Peyer's patch (tissue), 4 donors: ENCODE measurements around the gene IRS1. TPM values are rescaled to one million over a fixed set of nuclear protein-coding genes. Genes with fewer than 3 reads are reported as not detected.

Experiments
- DNase-seq, 3 donors: peaks; one replicate each; pipeline ENCODE4 v3.0.0-alpha.2; 2017 to 2019
- H3K27ac ChIP-seq, 4 donors: fragments of 200-600 bp; sonication (generic); one replicate each; pipeline ENCODE4 v1.5.1; 2016 to 2019
- H3K27me3 ChIP-seq, 2 donors: fragments of 200-600 bp; sonication (generic); one replicate each; pipeline ENCODE4 v1.5.1; 2019
- H3K36me3 ChIP-seq, 3 donors: fragments of 200-600 bp; sonication (generic); one replicate each; pipeline ENCODE4 v1.5.1; 2016 to 2019
- H3K4me1 ChIP-seq, 4 donors: fragments of 200-600 bp; sonication (generic); one replicate each; pipeline ENCODE4 v1.5.1; 2016 to 2019
- H3K4me3 ChIP-seq, 4 donors: fragments of 200-600 bp; sonication (generic); 1 replicate in 3 of 4; 2 replicates in 1 of 4; pipeline ENCODE4 v1.5.1; 2016 to 2019; ENCODE audit warnings: mild to moderate bottlenecking in 1 of 4
- H3K9me3 ChIP-seq, 4 donors: fragments of 200-600 bp; sonication (generic); one replicate each; pipeline ENCODE4 v1.5.1; 2016 to 2019; ENCODE audit warnings: mild to moderate bottlenecking in 1 of 4
- CTCF ChIP-seq, 6 experiments: fragments of 450-650 bp in 4 of 6; fragments of 200-600 bp in 2 of 6; sonication (generic) in 1 of 6; IDR thresholded peaks; one replicate each; pipeline ENCODE4 v1.5.1; 2017 to 2019; ENCODE audit warnings: antibody characterized with exemption in 6 of 6, mild to moderate bottlenecking in 3 of 6, moderate library complexity in 1 of 6
- POLR2A ChIP-seq, 2 donors: fragments of 450-650 bp; IDR thresholded peaks; one replicate each; pipeline ENCODE4 v1.5.1; 2017; ENCODE audit warnings: antibody characterized with exemption in 2 of 2, mild to moderate bottlenecking in 2 of 2, moderate library complexity in 2 of 2
- total RNA-seq, 4 donors: library from RNA; depleted of rRNA; stranded (reverse); fragments of >200 nt; gene quantifications; one replicate each; pipeline ENCODE4 v1.1.0, GENCODE V29; 2016

Gene IRS1
- total RNA-seq, 4 donors from 2014 or later, result 8.3 to 67.7 (median 22.5) TPM

DNA sequence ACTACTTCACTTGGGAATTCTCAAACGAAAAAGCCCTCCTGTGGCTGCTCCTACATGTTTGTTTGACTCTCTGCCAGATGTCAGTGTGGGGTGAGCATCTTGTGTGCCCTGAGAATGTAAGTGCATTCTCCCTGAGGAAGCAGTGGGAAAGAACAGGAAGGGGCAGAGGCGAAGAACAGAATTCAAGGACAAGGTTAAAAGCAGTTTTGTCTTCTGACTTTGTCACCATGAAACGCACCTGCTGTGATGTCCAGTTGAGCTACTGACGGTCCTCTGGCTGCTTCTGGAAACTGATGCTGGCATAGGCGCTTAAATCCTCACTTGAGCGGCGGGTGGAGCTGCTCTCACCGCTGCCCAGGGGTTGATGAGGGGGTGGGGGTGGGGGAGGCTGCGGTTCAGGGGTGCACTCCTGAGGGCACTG lies 4.9 kb downstream of the IRS1 start:
- H3K36me3 ChIP-seq, result no peaks in the 10 kb centered on the region
- H3K27me3 ChIP-seq, result no peaks in the 10 kb centered on the region
- no peaks in the 10 kb centered on the region for H3K9me3 ChIP-seq
- no peak for DNase-seq
- H3K4me3 ChIP-seq, result peak overlapping the region in 3 of 4 donors; percentile 10 to 94 (median 82)
- peaks cover 0 to 17% (median 7%) of the 10 kb centered on the region in 4 donors for H3K4me1 ChIP-seq
- H3K27ac ChIP-seq, result peak overlapping the region; percentile 11 to 92 (median 70)
- TF ChIP-seq CTCF (IDR thresholded peaks at IDR 0.05) (no peak), POLR2A (IDR thresholded peaks at IDR 0.05) (no peak)

GRCh38 chr2:226794196-226794661 lies 5.4 kb downstream of the IRS1 start:
- DNase-seq, result no peak
- TF ChIP-seq CTCF (IDR thresholded peaks at IDR 0.05), result no peak
- TF ChIP-seq POLR2A (IDR thresholded peaks at IDR 0.05), result no peak
- H3K4me3 ChIP-seq, result peak overlapping the region in 2 of 4 donors; percentile 82 to 94
- H3K9me3 ChIP-seq, result no peaks in the 10 kb centered on the region
- H3K27me3 ChIP-seq, result no peaks in the 10 kb centered on the region
- no peaks in the 10 kb centered on the region for H3K36me3 ChIP-seq
- peak overlapping the region; percentile 11 to 92 (median 70) for H3K27ac ChIP-seq
- peaks cover 0 to 17% (median 6%) of the 10 kb centered on the region in 4 donors for H3K4me1 ChIP-seq

- Histone ChIP-seq H3K4me1 (peaks cover 0 to 17% (median 4%) of the 10 kb centered on the region in 4 donors), H3K4me3 (peak overlapping the region in 2 of 4 donors; percentile 82 to 94)
- DNase-seq, result no peak
These were observed 6.0 kb downstream of the IRS1 start for GRCh38 chr2:226793646-226794045.

DNA sequence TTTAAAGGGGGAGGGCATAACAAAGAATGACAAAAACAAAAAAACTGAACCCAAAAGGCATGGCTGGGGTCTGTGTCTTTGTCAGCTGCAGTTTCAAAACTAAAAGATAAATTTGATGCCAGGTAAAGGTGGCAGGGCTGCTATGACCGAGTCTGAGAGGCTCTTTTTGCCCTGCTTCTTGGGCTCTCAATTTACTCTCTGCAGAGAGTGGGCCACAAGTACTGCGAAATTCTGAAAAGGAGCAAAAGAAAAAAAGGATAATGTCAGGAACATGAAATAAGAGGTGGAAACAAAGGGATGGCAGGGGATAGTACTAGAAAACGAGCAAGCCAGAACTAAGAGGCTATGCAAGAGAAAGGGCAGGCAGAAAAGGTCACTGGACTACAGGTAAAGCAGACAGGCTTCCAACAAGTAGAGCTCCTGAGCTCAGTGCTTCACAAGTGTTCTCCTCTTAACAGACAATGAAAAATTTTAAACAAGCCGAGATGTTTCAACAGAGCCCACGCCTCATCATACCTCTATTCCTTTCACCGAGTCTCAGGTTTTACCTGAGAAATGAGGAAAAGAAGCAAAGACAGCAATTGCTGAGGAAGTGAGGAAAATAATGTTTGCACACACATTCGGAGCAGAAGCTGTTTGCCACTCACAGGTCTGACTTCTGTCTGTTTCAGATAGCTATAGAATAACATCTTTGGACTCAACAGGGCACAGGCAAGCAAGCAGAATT lies 7.3 kb downstream of the IRS1 start:
- peak overlapping the region; percentile 77 to 94 (median 91) for H3K27ac ChIP-seq
- H3K4me1 ChIP-seq, result peaks cover 0 to 17% (median 4%) of the 10 kb centered on the region in 4 donors
- H3K36me3 ChIP-seq, result no peaks in the 10 kb centered on the region
- DNase-seq, result no peak
- H3K27me3 ChIP-seq, result no peaks in the 10 kb centered on the region
- TF ChIP-seq POLR2A (IDR thresholded peaks at IDR 0.05) (no peak), CTCF (IDR thresholded peaks at IDR 0.05) (no peak)
- H3K9me3 ChIP-seq, result no peaks in the 10 kb centered on the region
- H3K4me3 ChIP-seq, result peak overlapping the region; percentile 61 to 94 (median 75)

More at GRCh38 chr2:226793646-226794045, 6.0 kb downstream of the IRS1 start:
- Histone ChIP-seq H3K27me3 (no peaks in the 10 kb centered on the region), H3K27ac (peak overlapping the region in 3 of 4 donors; percentile 11 to 92 (median 89)), H3K9me3 (no peaks in the 10 kb centered on the region), H3K36me3 (no peaks in the 10 kb centered on the region)
- TF ChIP-seq CTCF (IDR thresholded peaks at IDR 0.05), result no peak
- no peak for TF ChIP-seq POLR2A (IDR thresholded peaks at IDR 0.05)

DNA sequence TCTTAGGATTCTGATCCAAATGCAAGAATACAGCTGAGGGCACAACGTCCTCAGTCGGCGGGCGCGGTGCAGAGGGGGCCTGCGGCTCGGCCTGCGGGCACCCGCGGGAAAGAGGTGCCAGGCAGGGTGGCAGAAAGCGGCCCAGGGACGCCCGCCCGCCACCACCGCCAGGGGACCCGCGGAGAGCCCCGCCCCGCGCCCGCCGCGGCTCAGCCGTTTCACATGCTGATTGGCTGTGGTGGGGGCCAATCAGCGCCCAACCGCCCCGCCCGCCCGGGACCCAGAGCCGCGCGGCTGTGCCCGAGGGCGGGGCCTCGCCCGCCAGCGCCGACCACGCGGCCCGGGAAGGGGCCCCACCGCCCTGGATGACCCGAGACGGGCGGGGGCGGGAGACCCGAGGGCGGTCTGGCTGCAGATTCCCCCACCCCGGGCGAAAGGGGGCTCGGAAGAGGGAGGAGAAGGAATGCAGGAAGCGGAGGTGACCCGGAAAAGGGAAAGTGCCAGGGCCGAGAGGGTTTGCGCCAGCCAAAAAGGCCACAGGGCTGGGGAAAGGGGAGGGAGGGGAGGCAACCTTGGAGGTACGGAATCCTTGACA lies 8.0 kb downstream of the IRS1 start:
- Histone ChIP-seq H3K27me3 (no peaks in the 10 kb centered on the region), H3K9me3 (no peaks in the 10 kb centered on the region), H3K4me3 (peak overlapping the region; percentile 61 to 94 (median 75)), H3K27ac (peak overlapping the region; percentile 90 to 94 (median 91)), H3K4me1 (peaks cover 0 to 17% (median 4%) of the 10 kb centered on the region in 4 donors), H3K36me3 (no peaks in the 10 kb centered on the region)
- peak; percentile 88 to 95 (median 95) for DNase-seq
- TF ChIP-seq CTCF (IDR thresholded peaks at IDR 0.05), result peak; percentile 43 to 86 (median 74)
- TF ChIP-seq POLR2A (IDR thresholded peaks at IDR 0.05), result peak; percentile 38 to 60
